SK-N-SH (cell line): ENCODE data around the gene ASS1. TPM values are rescaled to one million over a fixed set of nuclear protein-coding genes. Genes with fewer than 3 reads are reported as not detected.

Source experiments
- CTCF ChIA-PET: fragments of 300-600, 350-600 bp; formaldehyde crosslinking; extraction: SDS; loops from one replicate; lab custom pipeline; 2021; lab: Yijun Ruan, JAX
- POLR2A ChIA-PET: fragments of 350-600 bp; sonication (Branson Sonifier 250); formaldehyde crosslinking; extraction: SDS; loops from one replicate; lab custom pipeline; 2020; ENCODE audit warnings: antibody characterized with exemption, inconsistent platforms; lab: Yijun Ruan, JAX
- DNase-seq: peaks from one replicate; pipeline ENCODE4 v3.0.0; 2012
- H2AFZ ChIP-seq: fragments of 200-600 bp; sonication (generic); 2 replicates; pipeline ENCODE4 v1.8.1; 2016; ENCODE audit warnings: antibody characterized with exemption, mild to moderate bottlenecking, low read depth
- H3F3A ChIP-seq: fragments of 200-600 bp; sonication (generic); replicated peaks from 2 replicates; pipeline ENCODE3; 2016; ENCODE audit warnings: antibody characterized with exemption, mild to moderate bottlenecking; ENCODE audit not compliant: insufficient read depth
- H3K27ac ChIP-seq, 2 experiments: fragments of 200-500 bp in 1 of 2; fragments of 200-600 bp in 1 of 2; sonication (Bioruptor generic) in 1 of 2; sonication (generic), shearing (Covaris generic) in 1 of 2; 2 replicates each; pipeline versions ENCODE4 v1.5.1 to v1.6.1; 2014 to 2016; ENCODE audit warnings: low read depth in 2 of 2, inconsistent platforms in 1 of 2, low read length in 1 of 2, mild to moderate bottlenecking in 1 of 2, mixed read lengths in 1 of 2
- H3K27me3 ChIP-seq: fragments of 200-600 bp; sonication (generic), shearing (Covaris generic); 2 replicates; pipeline ENCODE4 v1.6.1; 2016; ENCODE audit warnings: mixed run types; ENCODE audit not compliant: insufficient read depth
- H3K36me3 ChIP-seq, 2 experiments: fragments of 200-500 bp in 1 of 2; fragments of 200-600 bp in 1 of 2; sonication (Bioruptor generic) in 1 of 2; sonication (generic) in 1 of 2; replicated peaks in 1 of 2; 2 replicates each; pipeline versions ENCODE3 to v1.5.1; 2014 to 2016; ENCODE audit warnings: low read length in 1 of 2, mild to moderate bottlenecking in 1 of 2; ENCODE audit not compliant: insufficient read depth in 2 of 2, control insufficient read depth in 1 of 2
- H3K4me1 ChIP-seq, 2 experiments: fragments of 200-500 bp in 1 of 2; fragments of 200-600 bp in 1 of 2; sonication (Bioruptor generic) in 1 of 2; sonication (generic), shearing (Covaris generic) in 1 of 2; 2 replicates each; pipeline versions ENCODE4 v1.5.1 to v1.6.1; 2014 to 2016; ENCODE audit warnings: low read depth in 1 of 2, low read length in 1 of 2, mixed run types in 1 of 2; ENCODE audit not compliant: insufficient read depth in 2 of 2, control insufficient read depth in 1 of 2
- H3K4me2 ChIP-seq: fragments of 200-600 bp; sonication (generic), shearing (Covaris generic); 2 replicates; pipeline ENCODE4 v1.6.1; 2017; ENCODE audit warnings: mixed run types
- H3K4me3 ChIP-seq, 2 experiments: fragments of 200-500 bp in 1 of 2; fragments of 200-600 bp in 1 of 2; sonication (Bioruptor generic) in 1 of 2; sonication (generic), shearing (Covaris generic) in 1 of 2; 2 replicates each; pipeline versions ENCODE4 v1.5.1 to v1.8.1; 2014 to 2016; ENCODE audit warnings: low read depth in 2 of 2, inconsistent platforms in 1 of 2, low read length in 1 of 2, mild to moderate bottlenecking in 1 of 2, mixed read lengths in 1 of 2, moderate library complexity in 1 of 2
- H3K79me2 ChIP-seq: fragments of 200-600 bp; sonication (generic); 2 replicates; pipeline ENCODE4 v1.8.1; 2017; ENCODE audit warnings: mild to moderate bottlenecking; ENCODE audit not compliant: insufficient read depth
- H3K9ac ChIP-seq: fragments of 200-600 bp; sonication (generic); 2 replicates; pipeline ENCODE4 v1.6.1; 2017; ENCODE audit warnings: mixed run types
- H3K9me2 ChIP-seq: fragments of 200-600 bp; sonication (generic); 2 replicates; pipeline ENCODE4 v1.6.1; 2017; ENCODE audit warnings: mixed run types
- H3K9me3 ChIP-seq: fragments of 200-600 bp; sonication (generic); 2 replicates; pipeline ENCODE4 v1.6.1; 2017; ENCODE audit warnings: mixed run types, mild to moderate bottlenecking, moderate library complexity
- H4K20me1 ChIP-seq: fragments of 200-600 bp; sonication (generic); 2 replicates; pipeline ENCODE4 v1.6.1; 2017; ENCODE audit warnings: mild to moderate bottlenecking, mixed run types; ENCODE audit not compliant: insufficient read depth
- CHD2 ChIP-seq: fragments of 150-350 bp; IDR thresholded peaks from 2 replicates; pipeline ENCODE4 v1.6.1; 2018; ENCODE audit warnings: low read length; ENCODE audit not compliant: partially characterized antibody
- ELF1 ChIP-seq: IDR thresholded peaks from 2 replicates; pipeline ENCODE4 v1.4.0; 2012
- FOSL2 ChIP-seq: IDR thresholded peaks from 2 replicates; pipeline ENCODE4 v1.4.0; 2012; ENCODE audit warnings: low read depth, mild to moderate bottlenecking, moderate library complexity, borderline replicate concordance
- FOXJ3 ChIP-seq: sonication (generic); formaldehyde crosslinking; IDR thresholded peaks from 2 replicates; pipeline ENCODE4 v1.5.1; 2020; ENCODE audit warnings: mild to moderate bottlenecking, missing genetic modification reagents
- FOXM1 ChIP-seq: IDR thresholded peaks from 2 replicates; pipeline ENCODE4 v1.4.0; 2012; ENCODE audit warnings: low read depth, mild to moderate bottlenecking
- GABPA ChIP-seq: IDR thresholded peaks from 2 replicates; pipeline ENCODE4 v1.4.0; 2012; ENCODE audit warnings: low read depth, mild to moderate bottlenecking
- GATA2 ChIP-seq: sonication (generic); formaldehyde crosslinking; IDR thresholded peaks from 2 replicates; pipeline ENCODE4 v1.5.0; 2020; ENCODE audit warnings: mild to moderate bottlenecking, missing genetic modification reagents
- JUND ChIP-seq: IDR thresholded peaks from 2 replicates; pipeline ENCODE4 v1.4.0; 2012
- MXI1 ChIP-seq: IDR thresholded peaks from 2 replicates; pipeline ENCODE4 v1.6.1; 2012; ENCODE audit warnings: mild to moderate bottlenecking, low read depth, low read length, improper control_type of control experiment
- POLR2AphosphoS5 ChIP-seq: IDR thresholded peaks from 2 replicates; pipeline ENCODE4 v1.6.1; 2012; ENCODE audit warnings: low read depth, low read length
- RAD21 ChIP-seq: IDR thresholded peaks from 2 replicates; pipeline ENCODE4 v1.6.1; 2012; ENCODE audit warnings: mild to moderate bottlenecking, low read length
- RXRA ChIP-seq: IDR thresholded peaks from 2 replicates; pipeline ENCODE4 v1.4.0; 2012; ENCODE audit warnings: low read depth, mild to moderate bottlenecking, borderline replicate concordance
- SIN3A ChIP-seq: IDR thresholded peaks from 2 replicates; pipeline ENCODE4 v1.6.1; 2012; ENCODE audit warnings: low read depth, mild to moderate bottlenecking, low read length, moderate library complexity, borderline replicate concordance
- SMC3 ChIP-seq: IDR thresholded peaks from 2 replicates; pipeline ENCODE4 v1.6.1; 2012; ENCODE audit warnings: low read depth, low read length, improper control_type of control experiment
- TCF12 ChIP-seq: IDR thresholded peaks from 2 replicates; pipeline ENCODE4 v1.4.0; 2012
- TEAD4 ChIP-seq: IDR thresholded peaks from 2 replicates; pipeline ENCODE4 v1.4.0; 2012; ENCODE audit warnings: mild to moderate bottlenecking, borderline replicate concordance; ENCODE audit not compliant: insufficient read depth
- YY1 ChIP-seq: IDR thresholded peaks from 2 replicates; pipeline ENCODE4 v1.4.0; 2012; ENCODE audit warnings: low read depth, mild to moderate bottlenecking
- WGBS: methylation state at CpG from one replicate; pipeline ENCODE4 v1.1.6; 2017; ENCODE audit warnings: low lambda C conversion rate; 5-methylcytosine and 5-hydroxymethylcytosine counted together
- polyA plus RNA-seq, 3 experiments: library from polyadenylated mRNA; depleted of rRNA; stranded (reverse); fragments of >200 nt; gene quantifications; 2 replicates each; pipeline ENCODE4 v1.2.3, GENCODE V29; 2012
- TF ChIP-seq, protein P1 (sequence below): IDR thresholded peaks from 2 replicates; pipeline ENCODE4 v1.4.0; 2012; ENCODE audit warnings: low read depth, borderline replicate concordance
- TF ChIP-seq, protein P2 (sequence below): fragments of 200-600 bp; sonication (generic); IDR thresholded peaks from 2 replicates; pipeline ENCODE4 v1.6.1; 2017; ENCODE audit warnings: antibody characterized with exemption, mild to moderate bottlenecking, moderate library complexity
- TF ChIP-seq, protein P3 (sequence below): IDR thresholded peaks from 2 replicates; pipeline ENCODE4 v1.4.0; 2012; ENCODE audit warnings: low read depth
- TF ChIP-seq, protein P4 (sequence below): IDR thresholded peaks from 2 replicates; pipeline ENCODE4; 2012

Gene ASS1
- polyA plus RNA-seq, 1 of the 3 experiments (the other 2 are of a cell fraction), result 0.59 TPM

DNA sequence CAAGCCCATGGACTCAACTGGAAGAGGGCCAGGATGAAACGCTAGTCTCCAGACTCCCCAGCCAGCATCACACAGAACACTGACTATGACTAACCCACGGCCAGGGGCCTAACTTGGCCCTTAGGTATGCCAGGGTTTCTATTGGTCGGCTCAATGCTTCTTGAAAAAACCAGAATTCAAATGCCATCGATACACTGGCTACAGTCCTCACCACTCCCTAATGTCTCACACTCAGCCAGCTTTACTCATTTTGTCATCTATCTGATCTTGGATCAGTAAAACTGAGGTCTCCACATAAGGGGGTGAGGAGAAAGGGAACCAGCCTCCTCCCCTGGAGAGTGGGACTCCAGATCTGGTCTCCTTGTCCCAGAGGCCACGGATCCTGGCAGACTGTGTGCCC is 75.2 kb downstream of the ASS1 start:
- Histone ChIP-seq H3K9me3 (no peaks in the 10 kb centered on the region), H3K27me3 (no peaks in the 10 kb centered on the region), H3K9me2 (no peaks in the 10 kb centered on the region), H2AFZ (no peak overlapping the region), H3F3A (no peaks in the 10 kb centered on the region), H4K20me1 (no peaks in the 10 kb centered on the region), H3K27ac (no peak overlapping the region), H3K9ac (no peak overlapping the region), H3K79me2 (no peaks in the 10 kb centered on the region), H3K4me2 (no peak overlapping the region), H3K36me3 (no peaks in the 10 kb centered on the region), H3K4me3 (no peak overlapping the region), H3K4me1 (no peaks in the 10 kb centered on the region; a peak in 1 of 4 replicates)
- ChIA-PET CTCF (interaction anchor here (1.1 kb wide), 1 partner anchor 162 kb away, joined by 3 read pairs; no protein-coding TSS in a partner anchor), POLR2A (no interaction called here)
- TF ChIP-seq TCF12 (no peak), SIN3A (no peak), GABPA (no peak), SMC3 (no peak)
- WGBS, result 85% methylated on average over 5 of the region's 5 CpGs
- DNase-seq, result peak; percentile 6

DNA sequence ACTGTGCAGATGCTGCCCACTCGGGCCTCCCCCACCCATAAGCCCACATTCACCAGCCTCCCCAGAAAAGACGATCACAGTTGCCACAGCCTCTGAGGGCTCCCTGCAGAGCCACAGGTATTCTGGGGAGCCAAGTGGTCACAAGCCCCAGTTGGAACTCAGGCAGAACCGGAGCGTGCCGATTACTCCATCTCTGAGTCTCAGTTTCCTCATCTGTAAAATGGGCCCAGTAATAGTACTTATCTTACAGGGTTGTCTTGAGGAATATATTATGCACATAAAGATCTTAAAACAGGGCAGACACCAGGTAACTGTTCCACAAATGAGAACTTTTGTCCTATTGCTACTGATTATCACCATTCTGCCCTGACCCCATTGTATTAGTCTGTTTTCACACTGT is 77.0 kb downstream of the ASS1 start:
- Histone ChIP-seq H3K4me2 (no peak overlapping the region), H3K9ac (no peak overlapping the region)
- no peak for TF ChIP-seq RAD21
- TF ChIP-seq, protein P1, sequence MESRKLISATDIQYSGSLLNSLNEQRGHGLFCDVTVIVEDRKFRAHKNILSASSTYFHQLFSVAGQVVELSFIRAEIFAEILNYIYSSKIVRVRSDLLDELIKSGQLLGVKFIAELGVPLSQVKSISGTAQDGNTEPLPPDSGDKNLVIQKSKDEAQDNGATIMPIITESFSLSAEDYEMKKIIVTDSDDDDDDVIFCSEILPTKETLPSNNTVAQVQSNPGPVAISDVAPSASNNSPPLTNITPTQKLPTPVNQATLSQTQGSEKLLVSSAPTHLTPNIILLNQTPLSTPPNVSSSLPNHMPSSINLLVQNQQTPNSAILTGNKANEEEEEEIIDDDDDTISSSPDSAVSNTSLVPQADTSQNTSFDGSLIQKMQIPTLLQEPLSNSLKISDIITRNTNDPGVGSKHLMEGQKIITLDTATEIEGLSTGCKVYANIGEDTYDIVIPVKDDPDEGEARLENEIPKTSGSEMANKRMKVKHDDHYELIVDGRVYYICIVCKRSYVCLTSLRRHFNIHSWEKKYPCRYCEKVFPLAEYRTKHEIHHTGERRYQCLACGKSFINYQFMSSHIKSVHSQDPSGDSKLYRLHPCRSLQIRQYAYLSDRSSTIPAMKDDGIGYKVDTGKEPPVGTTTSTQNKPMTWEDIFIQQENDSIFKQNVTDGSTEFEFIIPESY, result no peak
- no peak for TF ChIP-seq FOXJ3 (CRISPR knock-in tag)
- TF ChIP-seq YY1, result no peak
- TF ChIP-seq ELF1, result no peak
- no peak for TF ChIP-seq GATA2 (CRISPR knock-in tag)
- no peak for TF ChIP-seq FOXM1
- no peak for TF ChIP-seq FOSL2
- TF ChIP-seq RXRA, result no peak
- no peak for TF ChIP-seq MXI1
- TF ChIP-seq, protein P2, sequence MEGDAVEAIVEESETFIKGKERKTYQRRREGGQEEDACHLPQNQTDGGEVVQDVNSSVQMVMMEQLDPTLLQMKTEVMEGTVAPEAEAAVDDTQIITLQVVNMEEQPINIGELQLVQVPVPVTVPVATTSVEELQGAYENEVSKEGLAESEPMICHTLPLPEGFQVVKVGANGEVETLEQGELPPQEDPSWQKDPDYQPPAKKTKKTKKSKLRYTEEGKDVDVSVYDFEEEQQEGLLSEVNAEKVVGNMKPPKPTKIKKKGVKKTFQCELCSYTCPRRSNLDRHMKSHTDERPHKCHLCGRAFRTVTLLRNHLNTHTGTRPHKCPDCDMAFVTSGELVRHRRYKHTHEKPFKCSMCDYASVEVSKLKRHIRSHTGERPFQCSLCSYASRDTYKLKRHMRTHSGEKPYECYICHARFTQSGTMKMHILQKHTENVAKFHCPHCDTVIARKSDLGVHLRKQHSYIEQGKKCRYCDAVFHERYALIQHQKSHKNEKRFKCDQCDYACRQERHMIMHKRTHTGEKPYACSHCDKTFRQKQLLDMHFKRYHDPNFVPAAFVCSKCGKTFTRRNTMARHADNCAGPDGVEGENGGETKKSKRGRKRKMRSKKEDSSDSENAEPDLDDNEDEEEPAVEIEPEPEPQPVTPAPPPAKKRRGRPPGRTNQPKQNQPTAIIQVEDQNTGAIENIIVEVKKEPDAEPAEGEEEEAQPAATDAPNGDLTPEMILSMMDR, result no peak
- no peak for TF ChIP-seq SIN3A
- no peak for TF ChIP-seq CHD2
- TF ChIP-seq GABPA, result no peak
- TF ChIP-seq POLR2AphosphoS5, result no peak
- no peak for TF ChIP-seq TEAD4
- TF ChIP-seq, protein P3, sequence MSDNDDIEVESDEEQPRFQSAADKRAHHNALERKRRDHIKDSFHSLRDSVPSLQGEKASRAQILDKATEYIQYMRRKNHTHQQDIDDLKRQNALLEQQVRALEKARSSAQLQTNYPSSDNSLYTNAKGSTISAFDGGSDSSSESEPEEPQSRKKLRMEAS, result no peak
- TF ChIP-seq, protein P4, sequence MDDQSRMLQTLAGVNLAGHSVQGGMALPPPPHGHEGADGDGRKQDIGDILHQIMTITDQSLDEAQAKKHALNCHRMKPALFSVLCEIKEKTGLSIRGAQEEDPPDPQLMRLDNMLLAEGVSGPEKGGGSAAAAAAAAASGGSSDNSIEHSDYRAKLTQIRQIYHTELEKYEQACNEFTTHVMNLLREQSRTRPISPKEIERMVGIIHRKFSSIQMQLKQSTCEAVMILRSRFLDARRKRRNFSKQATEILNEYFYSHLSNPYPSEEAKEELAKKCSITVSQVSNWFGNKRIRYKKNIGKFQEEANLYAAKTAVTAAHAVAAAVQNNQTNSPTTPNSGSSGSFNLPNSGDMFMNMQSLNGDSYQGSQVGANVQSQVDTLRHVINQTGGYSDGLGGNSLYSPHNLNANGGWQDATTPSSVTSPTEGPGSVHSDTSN, result no peak
- no peak for TF ChIP-seq JUND
- no peak for TF ChIP-seq SMC3
- TF ChIP-seq, all 33 proteins: peak for 0
- Histone ChIP-seq H2AFZ (no peak overlapping the region), H3K27me3 (no peaks in the 10 kb centered on the region), H3K4me3 (no peak overlapping the region), H3F3A (no peaks in the 10 kb centered on the region), H3K36me3 (no peaks in the 10 kb centered on the region), H3K9me3 (no peaks in the 10 kb centered on the region), H3K9me2 (no peaks in the 10 kb centered on the region), H3K27ac (no peak overlapping the region), H3K79me2 (no peaks in the 10 kb centered on the region), H3K4me1 (no peaks in the 10 kb centered on the region; a peak in 1 of 4 replicates), H4K20me1 (no peaks in the 10 kb centered on the region)
- POLR2A ChIA-PET, result no interaction called here
- 76% methylated on average over 5 of the region's 5 CpGs for whole genome bisulfite sequencing
- CTCF ChIA-PET, result no interaction called here
- no peak for DNase-seq
